SJCRH30 (cell line): ENCODE measurements around the gene CDS2. TPM values are rescaled to one million over a fixed set of nuclear protein-coding genes. Genes with fewer than 3 reads are reported as not detected.

Experiments
- DNase-seq, 2 experiments: peaks; one replicate each; pipeline ENCODE4 v3.0.0-alpha.2; 2015 to 2020
- H3K27ac ChIP-seq: fragments of 250-450 bp; sonication (Bioruptor Pico); 2 replicates; pipeline ENCODE4 v1.5.1; 2020; ENCODE audit warnings: mild to moderate bottlenecking, moderate library complexity
- H3K27me3 ChIP-seq: fragments of 250-450 bp; sonication (Bioruptor Pico); 2 replicates; pipeline ENCODE4 v1.5.1; 2020; ENCODE audit warnings: mild to moderate bottlenecking, moderate library complexity
- H3K36me3 ChIP-seq: fragments of 250-450 bp; sonication (Bioruptor Pico); 2 replicates; pipeline ENCODE4 v1.5.1; 2020; ENCODE audit warnings: mild to moderate bottlenecking, moderate library complexity
- H3K4me1 ChIP-seq: fragments of 250-450 bp; sonication (Bioruptor Pico); 2 replicates; pipeline ENCODE4 v1.5.1; 2020; ENCODE audit warnings: mild to moderate bottlenecking, moderate library complexity
- H3K4me3 ChIP-seq: fragments of 250-450 bp; sonication (Bioruptor Pico); 2 replicates; pipeline ENCODE4 v1.5.1; 2020; ENCODE audit warnings: mild to moderate bottlenecking, moderate library complexity
- H3K9me3 ChIP-seq: fragments of 250-450 bp; sonication (Bioruptor Pico); replicated peaks from 2 replicates; pipeline ENCODE4 v1.5.1; 2020; ENCODE audit warnings: mild to moderate bottlenecking, moderate library complexity
- total RNA-seq: library from RNA; depleted of rRNA; stranded (reverse); fragments of >200 nt; shearing (Covaris generic); gene quantifications from 2 replicates; pipeline ENCODE4 v1.2.3, GENCODE V29; 2014

Gene CDS2
- total RNA-seq, 1 experiment from 2014 or later: 29.1 TPM

GRCh38 chr20:5153612-5154542 is 27.1 kb downstream of the CDS2 start:
- H3K36me3 ChIP-seq: no peaks in the 10 kb centered on the region
- H3K27me3 ChIP-seq: no peaks in the 10 kb centered on the region
- no peak overlapping the region for H3K4me3 ChIP-seq
- H3K4me1 ChIP-seq: peaks cover 4% of the 10 kb centered on the region; the same call in 1 of the 2 replicates
- H3K9me3 ChIP-seq: no peaks in the 10 kb centered on the region
- no peak overlapping the region for H3K27ac ChIP-seq
- no peak for DNase-seq

- DNase-seq: no peak
- H3K4me3 ChIP-seq: no peak overlapping the region
- H3K36me3 ChIP-seq: no peaks in the 10 kb centered on the region
- no peak overlapping the region for H3K27ac ChIP-seq
- H3K9me3 ChIP-seq: no peaks in the 10 kb centered on the region
- H3K27me3 ChIP-seq: no peaks in the 10 kb centered on the region
- H3K4me1 ChIP-seq: peaks cover 4% of the 10 kb centered on the region; the same call in 1 of the 2 replicates
Measured at GRCh38 chr20:5154543-5154925, 27.7 kb downstream of the CDS2 start.

DNA sequence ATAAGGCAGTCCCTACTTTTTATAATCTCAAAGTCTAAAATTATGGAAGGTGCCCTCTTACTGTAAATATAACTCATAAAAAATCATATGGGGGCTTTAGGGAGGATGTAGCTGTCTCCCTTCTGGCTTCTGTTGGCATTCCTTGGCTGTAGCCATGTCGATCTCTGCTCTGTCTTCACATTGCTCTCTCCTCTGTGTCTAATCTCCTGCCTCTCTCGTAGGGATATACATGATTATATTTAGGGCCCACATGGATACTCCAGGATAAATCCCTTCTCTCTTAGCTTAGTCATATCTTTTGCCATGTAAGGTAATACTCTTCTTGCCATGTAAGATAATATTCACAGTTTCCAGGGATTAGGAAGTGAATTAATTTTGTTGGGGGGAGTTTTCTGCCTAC is 28.6 kb downstream of the CDS2 start:
- H3K36me3 ChIP-seq: no peaks in the 10 kb centered on the region
- DNase-seq: no peak
- no peak overlapping the region for H3K27ac ChIP-seq
- H3K4me3 ChIP-seq: no peak overlapping the region
- no peaks in the 10 kb centered on the region for H3K27me3 ChIP-seq
- peaks cover 4% of the 10 kb centered on the region; the same call in 1 of the 2 replicates for H3K4me1 ChIP-seq
- H3K9me3 ChIP-seq: no peaks in the 10 kb centered on the region

GRCh38 chr20:5156675-5157448 is 30.1 kb downstream of the CDS2 start:
- H3K27me3 ChIP-seq: no peaks in the 10 kb centered on the region
- no peak overlapping the region for H3K27ac ChIP-seq
- no peaks in the 10 kb centered on the region for H3K36me3 ChIP-seq
- no peak for DNase-seq
- H3K4me3 ChIP-seq: no peak overlapping the region
- peaks cover 4% of the 10 kb centered on the region; the same call in 1 of the 2 replicates for H3K4me1 ChIP-seq
- no peaks in the 10 kb centered on the region for H3K9me3 ChIP-seq

DNA sequence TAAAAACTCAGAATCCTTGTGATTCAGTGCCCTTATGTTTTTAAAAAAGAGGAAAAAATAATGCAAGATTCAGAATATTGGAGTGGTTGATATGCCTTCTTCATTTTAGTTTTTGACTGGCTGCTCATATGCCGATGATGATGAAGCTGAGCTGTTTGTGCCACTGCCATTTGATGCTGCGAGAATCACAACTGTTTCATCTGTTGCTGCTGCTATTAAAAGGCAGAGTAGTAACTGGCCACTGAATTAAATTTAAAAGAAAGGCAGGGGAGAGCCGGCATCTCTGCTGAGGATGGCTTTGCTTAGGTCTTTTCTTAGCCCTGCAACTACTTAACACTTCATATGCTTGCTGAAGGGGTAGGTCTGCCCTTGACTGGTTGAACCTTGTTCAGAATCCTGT is 33.1 kb downstream of the CDS2 start:
- DNase-seq: no peak
- no peaks in the 10 kb centered on the region for H3K36me3 ChIP-seq
- no peaks in the 10 kb centered on the region for H3K27me3 ChIP-seq
- H3K4me1 ChIP-seq: peaks cover 4% of the 10 kb centered on the region; the same call in 1 of the 2 replicates
- H3K4me3 ChIP-seq: no peak overlapping the region
- no peak overlapping the region for H3K27ac ChIP-seq
- no peaks in the 10 kb centered on the region for H3K9me3 ChIP-seq

DNA sequence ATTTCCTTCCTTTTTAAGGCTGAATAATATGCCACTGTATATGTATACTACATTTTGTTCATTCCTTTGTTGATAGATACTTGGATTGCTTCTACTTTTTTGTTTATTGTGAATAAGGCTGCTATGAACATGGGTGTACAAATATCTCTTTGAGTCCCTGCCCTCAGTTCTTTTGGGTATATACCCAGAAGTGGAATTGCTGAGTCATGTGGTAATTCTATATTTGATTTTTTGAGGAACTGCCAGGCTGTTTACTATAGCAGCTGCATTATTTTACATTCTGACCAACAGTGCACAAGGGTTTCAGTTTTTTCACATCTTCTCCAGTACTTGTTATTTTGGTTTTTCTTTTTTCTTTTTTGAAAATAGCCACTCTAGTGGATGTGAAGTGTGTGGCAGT is 34.1 kb downstream of the CDS2 start:
- H3K4me3 ChIP-seq: no peak overlapping the region
- no peak overlapping the region for H3K27ac ChIP-seq
- no peaks in the 10 kb centered on the region for H3K4me1 ChIP-seq
- H3K27me3 ChIP-seq: no peaks in the 10 kb centered on the region
- no peak for DNase-seq
- H3K9me3 ChIP-seq: no peaks in the 10 kb centered on the region
- no peaks in the 10 kb centered on the region for H3K36me3 ChIP-seq

- Histone ChIP-seq H3K27ac (no peak overlapping the region), H3K36me3 (no peaks in the 10 kb centered on the region), H3K9me3 (no peaks in the 10 kb centered on the region), H3K27me3 (no peaks in the 10 kb centered on the region), H3K4me1 (no peaks in the 10 kb centered on the region), H3K4me3 (no peak overlapping the region)
- no peak for DNase-seq
Measured at GRCh38 chr20:5161536-5162164, 34.8 kb downstream of the CDS2 start.

DNA sequence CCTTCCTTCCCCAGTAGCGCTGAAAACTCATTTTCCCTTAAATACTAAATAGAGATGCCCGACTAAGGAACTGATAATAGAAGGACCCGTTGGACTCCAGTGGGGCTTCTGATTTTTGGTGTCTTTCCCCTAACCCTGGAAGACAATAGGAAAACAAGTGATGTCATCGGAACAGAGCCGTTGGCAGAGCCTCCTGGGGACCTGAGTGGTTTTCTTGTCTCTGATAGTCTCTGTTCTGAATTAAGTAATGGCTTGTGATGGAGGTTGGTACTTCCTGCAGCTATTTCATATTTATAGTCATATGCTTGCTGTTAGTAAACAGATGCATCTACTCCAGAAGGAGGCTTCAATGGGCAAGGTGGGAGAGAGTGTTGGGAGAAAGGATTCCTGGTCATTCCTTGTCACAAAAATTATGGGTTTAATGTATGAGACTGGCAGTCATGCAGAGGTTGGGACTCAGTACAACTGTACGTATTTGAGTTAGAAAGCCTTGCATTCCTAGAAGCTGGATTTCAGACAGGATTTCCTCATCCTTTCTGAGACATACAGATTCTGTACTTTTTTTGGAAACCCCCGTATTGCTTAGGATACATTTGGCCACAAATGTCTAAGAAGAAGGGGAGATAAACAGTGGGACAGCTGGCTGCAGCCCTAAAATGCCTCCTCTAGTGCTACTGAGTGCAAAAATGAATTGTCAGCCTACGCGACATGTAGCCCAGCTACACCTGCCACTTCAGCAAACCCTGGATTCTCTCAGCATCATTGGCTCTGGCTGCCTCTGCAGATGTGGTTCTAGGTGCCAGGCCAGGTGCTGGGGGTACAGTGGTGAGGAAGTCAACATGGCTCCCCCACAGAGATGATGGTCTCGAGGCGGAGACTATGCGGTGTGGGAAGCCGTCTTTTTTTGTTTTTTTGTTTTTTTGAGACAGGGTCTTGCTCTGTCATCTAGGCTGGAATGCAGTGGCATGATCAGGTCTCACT is 38.1 kb downstream of the CDS2 start:
- H3K4me3 ChIP-seq: no peak overlapping the region

DNA sequence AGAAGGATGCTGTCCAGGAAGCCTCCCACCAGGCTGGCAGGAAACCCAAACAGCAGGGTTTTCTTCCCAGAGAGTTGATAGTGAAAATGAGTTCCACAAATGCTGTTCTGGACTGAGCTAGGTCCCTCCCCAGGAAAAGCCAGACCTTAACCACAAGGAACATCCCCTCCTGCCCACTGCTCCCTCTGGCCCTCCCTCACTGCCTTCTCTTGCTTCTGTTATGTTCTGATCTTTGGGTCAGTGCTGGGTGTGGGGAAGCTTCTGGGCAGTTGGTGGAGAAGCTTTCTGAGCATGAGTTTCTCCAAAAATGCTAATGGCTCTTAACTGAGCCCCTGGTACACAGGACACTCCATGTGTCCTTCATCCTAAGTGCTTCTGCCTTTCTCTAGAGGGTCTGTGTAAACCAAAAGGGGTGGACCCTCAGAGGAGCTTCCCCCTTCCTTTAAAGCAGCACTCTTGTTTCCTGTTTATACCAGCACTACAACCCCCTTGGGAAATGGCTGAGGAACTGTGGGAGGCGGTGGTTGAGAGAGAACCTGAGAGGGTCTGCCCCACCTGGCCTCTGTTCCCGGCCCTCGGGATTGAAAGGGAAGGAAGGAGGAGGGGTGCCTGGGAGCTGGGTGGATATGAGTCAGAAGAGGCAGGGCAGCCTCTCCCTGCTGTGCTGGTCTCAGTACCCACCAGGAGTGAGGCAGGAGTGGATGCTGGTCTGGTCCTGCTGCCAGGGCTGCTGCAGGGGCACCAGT is 42.0 kb downstream of the CDS2 start:
- Histone ChIP-seq H3K4me3 (no peak overlapping the region), H3K9me3 (no peaks in the 10 kb centered on the region), H3K36me3 (no peaks in the 10 kb centered on the region), H3K4me1 (peaks cover 36% of the 10 kb centered on the region), H3K27me3 (no peaks in the 10 kb centered on the region), H3K27ac (no peak overlapping the region)
- DNase-seq: peak; percentile 53 to 64

More for the DNA sequence above, 38.1 kb downstream of the CDS2 start:
- H3K4me1 ChIP-seq: peaks cover 14% of the 10 kb centered on the region
- no peak for DNase-seq
- H3K27me3 ChIP-seq: no peaks in the 10 kb centered on the region
- H3K27ac ChIP-seq: no peak overlapping the region
- H3K36me3 ChIP-seq: no peaks in the 10 kb centered on the region
- no peaks in the 10 kb centered on the region for H3K9me3 ChIP-seq

DNA sequence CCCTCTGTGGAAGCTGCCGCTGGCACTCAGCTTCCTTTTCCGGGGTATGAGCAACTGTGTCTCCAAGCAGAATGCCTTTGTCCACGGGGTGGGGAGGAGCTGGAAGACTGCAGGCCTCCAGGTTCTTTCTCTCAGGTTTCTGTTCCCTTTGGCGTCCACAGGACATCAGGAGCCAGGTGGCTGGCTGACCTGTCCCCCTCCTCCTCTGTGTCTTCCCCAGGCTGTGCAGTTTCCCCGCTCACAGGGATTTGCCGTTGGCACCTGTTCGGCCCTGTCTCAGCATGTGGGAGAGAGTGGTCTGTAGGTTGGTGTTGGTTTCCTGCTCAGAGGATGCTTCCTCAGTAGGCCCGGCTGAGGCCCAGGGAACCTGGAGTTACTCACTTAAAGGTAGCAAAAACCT is 43.5 kb downstream of the CDS2 start:
- Histone ChIP-seq H3K4me1 (peaks cover 36% of the 10 kb centered on the region), H3K36me3 (no peaks in the 10 kb centered on the region), H3K27me3 (no peaks in the 10 kb centered on the region), H3K9me3 (no peaks in the 10 kb centered on the region), H3K4me3 (no peak overlapping the region), H3K27ac (no peak overlapping the region)
- DNase-seq: peak; percentile 44 to 66

DNA sequence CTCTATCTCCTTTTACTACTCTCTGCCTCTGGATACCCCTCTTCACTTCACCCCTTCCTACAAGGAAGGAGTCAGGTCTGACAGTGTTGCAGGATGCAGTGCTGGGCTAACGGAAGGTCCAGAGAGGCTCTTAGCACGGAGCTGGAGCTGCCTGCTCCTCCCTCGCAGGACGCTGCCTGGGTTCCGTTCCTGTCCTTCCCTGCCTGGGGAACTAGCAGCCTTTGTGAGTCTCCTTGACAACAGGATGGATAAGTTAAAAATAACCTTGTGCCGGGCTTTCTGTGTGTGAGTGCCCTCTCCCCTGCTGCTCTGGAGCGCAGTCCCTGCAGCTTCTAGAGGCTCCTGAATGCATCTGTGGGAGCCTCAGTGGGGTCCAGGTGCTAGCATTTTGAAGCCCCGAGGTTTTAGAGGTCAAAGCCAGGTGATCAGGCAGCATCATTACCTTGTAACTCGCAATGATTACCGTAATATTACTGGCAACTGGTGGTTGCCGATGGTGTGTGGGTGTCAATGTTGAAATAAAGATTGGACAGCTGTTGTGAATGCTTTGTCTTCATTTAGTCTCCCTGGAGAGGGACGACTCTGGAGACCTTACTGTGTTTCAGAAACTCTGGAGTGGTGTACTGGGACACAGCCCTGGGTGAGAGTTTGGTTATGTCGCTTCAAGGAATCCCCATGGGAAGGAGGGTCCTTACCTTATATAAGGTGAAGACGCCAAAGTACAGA is 44.4 kb downstream of the CDS2 start:
- Histone ChIP-seq H3K27ac (peak overlapping the region; percentile 12), H3K4me1 (peaks cover 36% of the 10 kb centered on the region), H3K9me3 (no peaks in the 10 kb centered on the region), H3K36me3 (no peaks in the 10 kb centered on the region), H3K4me3 (no peak overlapping the region), H3K27me3 (no peaks in the 10 kb centered on the region)
- DNase-seq: peak; percentile 13 to 46

DNA sequence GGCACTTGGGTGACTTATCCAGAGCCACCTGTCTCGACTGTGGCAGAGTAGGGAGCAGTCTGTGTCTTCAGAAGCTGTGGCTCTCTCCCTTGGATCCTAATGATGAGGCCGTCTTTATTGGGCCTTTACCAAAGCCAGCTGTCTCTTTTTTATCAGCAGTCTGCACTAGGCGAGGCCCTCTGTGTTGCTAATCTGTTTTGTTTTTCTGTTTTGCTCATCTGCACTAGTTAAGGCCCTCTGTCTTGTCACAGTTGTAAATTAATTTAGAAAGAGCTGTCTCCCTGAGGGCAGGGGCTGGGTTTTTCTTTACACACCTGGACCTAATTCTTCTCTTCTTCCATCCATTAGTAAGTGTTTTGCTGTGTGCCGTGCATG is 45.0 kb downstream of the CDS2 start:
- DNase-seq: peak in 1 of 2 experiments; percentile 31
- Histone ChIP-seq H3K27ac (peak overlapping the region; percentile 12), H3K27me3 (no peaks in the 10 kb centered on the region), H3K36me3 (peaks cover 3% of the 10 kb centered on the region; the same call in 1 of the 2 replicates), H3K4me3 (no peak overlapping the region), H3K9me3 (no peaks in the 10 kb centered on the region), H3K4me1 (peaks cover 36% of the 10 kb centered on the region)

- H3K36me3 ChIP-seq: peaks cover 7% of the 10 kb centered on the region; the same call in 1 of the 2 replicates
- no peak for DNase-seq
- H3K9me3 ChIP-seq: no peaks in the 10 kb centered on the region
- no peaks in the 10 kb centered on the region for H3K27me3 ChIP-seq
- no peak overlapping the region for H3K4me3 ChIP-seq
- H3K4me1 ChIP-seq: peaks cover 36% of the 10 kb centered on the region
- H3K27ac ChIP-seq: peak overlapping the region; percentile 12; the same call in 1 of the 2 replicates
Measured at GRCh38 chr20:5172167-5172601, 45.4 kb downstream of the CDS2 start.
